Gastroesophageal sphincter (tissue), 4 donors: Measurements from ENCODE around the gene NCOR2. TPM values are rescaled to one million over a fixed set of nuclear protein-coding genes. Genes with fewer than 3 reads are reported as not detected.

Experiments
- ATAC-seq: fragments of 150-250 bp; one replicate; pipeline ENCODE4 v1.9.1; 2016; ENCODE audit warnings: mild to moderate bottlenecking, moderate library complexity
- H3K27ac ChIP-seq, 4 donors: fragments of 200-600 bp; sonication (generic) in 3 of 4; 1 replicate in 3 of 4; 2 replicates in 1 of 4; pipeline ENCODE4 v1.5.1; 2016 to 2019
- H3K27me3 ChIP-seq: fragments of 200-600 bp; sonication (generic); one replicate; pipeline ENCODE4 v1.5.1; 2019
- H3K36me3 ChIP-seq, 2 donors: fragments of 200-600 bp; sonication (generic); one replicate each; pipeline ENCODE4 v1.5.1; 2019; ENCODE audit warnings: control low read depth in 1 of 2
- H3K4me1 ChIP-seq, 3 donors: fragments of 200-600 bp; sonication (generic); 1 replicate in 2 of 3; 2 replicates in 1 of 3; pipeline ENCODE4 v1.5.1; 2016 to 2019; ENCODE audit warnings: control low read depth in 2 of 3
- H3K4me3 ChIP-seq, 2 donors: fragments of 200-600 bp; sonication (generic); one replicate each; pipeline ENCODE4 v1.5.1; 2019; ENCODE audit warnings: mild to moderate bottlenecking in 1 of 2, moderate library complexity in 1 of 2
- H3K9me3 ChIP-seq, 3 donors: fragments of 200-600 bp; sonication (generic); one replicate each; pipeline ENCODE4 v1.5.1; 2017 to 2019; ENCODE audit warnings: control low read depth in 2 of 3
- EP300 ChIP-seq: sonication (generic); formaldehyde crosslinking; IDR thresholded peaks from one replicate; pipeline ENCODE4 v1.6.1; 2017; ENCODE audit warnings: antibody characterized with exemption, mild to moderate bottlenecking
- POLR2A ChIP-seq, 2 donors: fragments of 450-650 bp; IDR thresholded peaks; one replicate each; pipeline ENCODE4 v1.6.1; 2017; ENCODE audit warnings: antibody characterized with exemption in 2 of 2, mild to moderate bottlenecking in 2 of 2, moderate library complexity in 1 of 2
- POLR2AphosphoS5 ChIP-seq: sonication (generic); formaldehyde crosslinking; IDR thresholded peaks from one replicate; pipeline ENCODE4 v1.6.1; 2017; ENCODE audit warnings: antibody characterized with exemption
- WGBS, 2 donors: methylation state at CpG; one replicate each; pipeline ENCODE4 v1.1.5; 2018; ENCODE audit warnings: low coverage in 1 of 2; 5-methylcytosine and 5-hydroxymethylcytosine counted together
- total RNA-seq, 4 donors: library from RNA; depleted of rRNA; stranded (reverse); fragments of >200 nt; gene quantifications; one replicate each; pipeline ENCODE4 v1.1.0, GENCODE V29; 2016
- TF ChIP-seq, protein P1 (sequence below), 4 experiments: fragments of 200-600 bp in 2 of 4; fragments of 450-650 bp in 2 of 4; sonication (generic) in 1 of 4; IDR thresholded peaks; one replicate each; pipeline ENCODE4 v1.5.1; 2017 to 2019; ENCODE audit warnings: antibody characterized with exemption in 4 of 4, mild to moderate bottlenecking in 2 of 4, moderate library complexity in 2 of 4

The NCOR2 gene
- total RNA-seq, 4 donors from 2014 or later = 67.2 to 148 (median 105) TPM

DNA sequence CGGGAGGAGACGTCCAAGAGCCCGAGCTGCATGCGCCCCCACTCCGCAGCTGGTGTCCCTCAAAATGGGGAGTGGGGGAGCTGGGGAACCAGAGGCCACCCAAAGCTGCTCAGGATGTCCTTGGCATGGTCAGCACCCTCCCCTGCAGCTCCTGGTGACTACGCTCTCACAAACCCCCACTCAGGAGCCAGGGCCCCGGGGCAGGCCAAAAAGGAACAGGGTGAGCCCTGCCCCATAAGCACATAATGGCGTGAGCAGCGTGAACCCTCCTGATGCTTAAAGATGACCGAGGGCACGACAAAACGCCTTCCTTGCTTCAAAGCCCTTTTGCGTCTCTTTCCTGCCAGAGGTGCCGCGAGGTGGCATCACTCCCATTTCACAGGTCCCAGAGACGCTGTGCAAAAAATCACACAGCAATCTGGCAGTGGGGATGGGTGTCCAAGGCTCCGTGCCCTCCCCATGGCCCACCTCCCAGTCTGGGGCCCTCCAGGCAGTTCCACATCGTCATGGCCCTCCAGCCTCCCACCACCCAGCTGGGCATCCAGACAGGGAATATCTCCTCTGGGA is 13.5 kb downstream of the NCOR2 start:
- Histone ChIP-seq H3K4me3 (no peak overlapping the region), H3K27me3 (no peaks in the 10 kb centered on the region), H3K9me3 (no peaks in the 10 kb centered on the region), H3K36me3 (no peaks in the 10 kb centered on the region), H3K4me1 (peaks cover 4 to 98% (median 63%) of the 10 kb centered on the region in 3 donors), H3K27ac (peak overlapping the region in 3 of 4 donors; percentile 29 to 79 (median 51))
- WGBS, 2 donors = 88% methylated on average over 10 of the region's 18 CpGs; no CpG with 5 or more reads in 1 of the 2 donors
- TF ChIP-seq, protein P1, sequence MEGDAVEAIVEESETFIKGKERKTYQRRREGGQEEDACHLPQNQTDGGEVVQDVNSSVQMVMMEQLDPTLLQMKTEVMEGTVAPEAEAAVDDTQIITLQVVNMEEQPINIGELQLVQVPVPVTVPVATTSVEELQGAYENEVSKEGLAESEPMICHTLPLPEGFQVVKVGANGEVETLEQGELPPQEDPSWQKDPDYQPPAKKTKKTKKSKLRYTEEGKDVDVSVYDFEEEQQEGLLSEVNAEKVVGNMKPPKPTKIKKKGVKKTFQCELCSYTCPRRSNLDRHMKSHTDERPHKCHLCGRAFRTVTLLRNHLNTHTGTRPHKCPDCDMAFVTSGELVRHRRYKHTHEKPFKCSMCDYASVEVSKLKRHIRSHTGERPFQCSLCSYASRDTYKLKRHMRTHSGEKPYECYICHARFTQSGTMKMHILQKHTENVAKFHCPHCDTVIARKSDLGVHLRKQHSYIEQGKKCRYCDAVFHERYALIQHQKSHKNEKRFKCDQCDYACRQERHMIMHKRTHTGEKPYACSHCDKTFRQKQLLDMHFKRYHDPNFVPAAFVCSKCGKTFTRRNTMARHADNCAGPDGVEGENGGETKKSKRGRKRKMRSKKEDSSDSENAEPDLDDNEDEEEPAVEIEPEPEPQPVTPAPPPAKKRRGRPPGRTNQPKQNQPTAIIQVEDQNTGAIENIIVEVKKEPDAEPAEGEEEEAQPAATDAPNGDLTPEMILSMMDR (IDR thresholded peaks at IDR 0.05) = no peak
- TF ChIP-seq POLR2A (IDR thresholded peaks at IDR 0.05) (no peak), POLR2AphosphoS5 (no peak), EP300 (no peak)
- no peak for ATAC-seq

DNA sequence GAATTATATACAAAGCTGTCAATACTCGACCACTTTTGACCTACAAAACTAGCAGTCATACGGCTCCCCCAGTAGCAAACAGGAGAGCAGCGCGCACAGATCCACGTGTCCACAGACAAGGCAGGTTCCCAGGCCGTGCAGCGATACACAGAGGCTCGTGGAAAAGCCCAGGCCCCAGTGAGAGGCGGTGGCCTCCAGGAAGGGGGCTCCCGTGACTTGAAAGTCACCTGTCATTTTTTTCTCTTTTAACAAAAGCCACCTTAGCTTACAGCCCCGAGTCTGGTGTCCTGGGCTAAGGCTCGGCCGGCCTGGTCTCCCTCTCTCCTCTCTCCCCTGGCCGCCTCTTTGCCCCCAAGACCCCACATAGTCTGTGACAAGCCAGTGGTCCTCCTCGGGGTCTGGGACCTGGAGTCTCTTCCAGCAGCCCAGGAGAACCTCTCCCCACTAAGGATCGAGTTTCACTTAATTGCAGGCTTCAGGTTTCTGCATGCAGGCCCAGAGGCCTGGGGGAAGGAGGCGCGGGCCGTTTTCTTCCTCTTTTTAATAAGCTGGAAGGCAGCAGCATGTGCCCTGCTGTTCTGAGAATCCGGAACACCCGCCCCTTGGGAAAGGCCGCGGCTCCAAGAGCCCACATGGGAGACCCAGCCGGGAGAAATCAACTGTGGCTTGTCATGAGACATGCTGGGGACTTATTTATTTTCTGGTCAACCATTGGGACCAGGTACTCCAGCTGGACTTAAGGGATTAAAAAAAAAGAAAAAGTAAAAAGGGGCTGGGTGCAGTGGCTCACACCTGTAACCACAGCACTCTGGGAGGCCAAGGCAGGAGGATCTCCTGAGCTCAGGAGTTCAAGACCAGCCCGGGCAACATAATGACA is 15.9 kb downstream of the NCOR2 start:
- TF ChIP-seq EP300 = no peak
- no peak for TF ChIP-seq POLR2A (IDR thresholded peaks at IDR 0.05)
- TF ChIP-seq POLR2AphosphoS5 = no peak
- TF ChIP-seq, protein P1 (IDR thresholded peaks at IDR 0.05) = no peak
- Histone ChIP-seq H3K4me3 (no peak overlapping the region), H3K27ac (peak overlapping the region; percentile 22 to 79 (median 70)), H3K9me3 (no peaks in the 10 kb centered on the region), H3K27me3 (no peaks in the 10 kb centered on the region), H3K36me3 (no peaks in the 10 kb centered on the region), H3K4me1 (peaks cover 4 to 94% (median 64%) of the 10 kb centered on the region in 3 donors)
- 21 to 27% methylated on average over 3 to 10 of the region's 25 CpGs for WGBS, 2 donors
- ATAC-seq = peak; percentile 17

DNA sequence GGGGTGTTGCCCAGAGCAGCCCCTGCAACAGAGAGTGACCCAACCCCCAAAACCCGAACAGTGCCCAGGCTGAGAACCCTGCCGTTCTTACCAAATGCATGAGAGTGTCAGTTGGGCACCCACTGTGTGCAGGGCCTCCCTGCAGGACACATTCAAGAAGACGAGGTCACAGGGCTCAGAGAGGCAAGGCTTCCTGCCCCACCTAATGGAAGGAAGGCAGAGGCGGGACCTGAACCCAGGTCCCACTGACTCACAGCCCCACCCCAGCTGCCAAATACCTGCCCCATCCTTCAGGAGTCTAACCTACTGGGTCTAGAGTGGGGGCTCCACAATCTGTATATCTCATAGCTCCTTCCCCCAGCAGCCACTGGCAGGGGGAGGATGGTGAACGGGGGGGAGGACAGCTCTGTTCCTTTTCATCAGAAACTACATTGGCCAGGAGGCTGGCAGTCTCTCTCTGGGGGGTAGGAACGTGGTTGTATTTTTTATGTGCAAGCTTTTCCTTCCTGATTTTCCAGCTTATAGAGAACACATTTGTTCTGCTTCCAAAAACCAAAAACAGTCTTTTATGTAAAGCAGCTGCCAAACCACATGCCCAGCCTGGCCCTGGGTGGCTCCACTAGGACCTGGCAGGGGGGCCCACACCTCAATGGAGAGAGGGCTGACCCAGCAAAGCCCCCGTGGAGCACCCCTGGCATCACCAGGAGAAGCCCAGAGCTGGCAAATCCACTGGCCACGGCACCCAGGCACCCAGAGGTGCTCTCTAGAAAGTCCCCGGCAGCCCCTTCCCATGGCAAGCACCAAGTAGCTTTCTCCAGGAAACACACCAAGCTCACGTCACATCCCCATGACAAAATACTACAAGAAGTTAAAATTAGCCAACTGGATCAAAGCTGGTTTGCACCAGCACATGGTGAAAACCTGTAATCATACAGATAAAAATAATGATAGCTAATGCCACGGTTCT is 17.0 kb downstream of the NCOR2 start:
- H3K4me3 ChIP-seq = no peak overlapping the region
- peak; percentile 25 for ATAC-seq

DNA sequence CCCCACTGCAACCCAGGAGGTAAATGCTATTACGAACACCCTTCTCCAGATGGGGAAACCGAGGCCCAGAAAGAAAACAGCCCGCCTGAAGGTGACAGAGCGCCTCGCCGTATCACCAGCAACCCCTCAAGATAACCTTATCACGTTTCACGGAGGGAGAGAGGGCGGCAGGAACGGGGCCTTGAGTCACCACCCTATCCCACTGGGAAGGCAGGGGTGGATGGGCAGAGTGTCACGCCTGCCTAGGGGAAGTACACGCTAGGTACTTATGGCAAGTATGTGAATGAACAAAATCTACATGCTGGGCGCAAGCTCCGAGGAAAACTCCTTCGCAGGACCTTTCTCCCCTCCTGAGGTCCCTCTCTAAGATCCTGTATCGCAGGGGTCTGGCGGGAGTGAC is 17.8 kb downstream of the NCOR2 start:
- Histone ChIP-seq H3K27me3 (no peaks in the 10 kb centered on the region), H3K4me1 (peaks cover 4 to 94% (median 64%) of the 10 kb centered on the region in 3 donors), H3K9me3 (no peaks in the 10 kb centered on the region), H3K36me3 (no peaks in the 10 kb centered on the region), H3K4me3 (no peak overlapping the region), H3K27ac (peak overlapping the region in 3 of 4 donors; percentile 69 to 79 (median 72))
- TF ChIP-seq POLR2AphosphoS5 (no peak), POLR2A (IDR thresholded peaks at IDR 0.05) (no peak), EP300 (no peak)
- TF ChIP-seq, protein P1 (IDR thresholded peaks at IDR 0.05) = no peak
- WGBS, 2 donors = no CpG with 5 or more reads among the region's 17 CpGs
- ATAC-seq = no peak

More for the DNA sequence above, 17.0 kb downstream of the NCOR2 start:
- Histone ChIP-seq H3K27ac (peak overlapping the region; percentile 11 to 79 (median 70)), H3K36me3 (no peaks in the 10 kb centered on the region), H3K4me1 (peaks cover 4 to 94% (median 64%) of the 10 kb centered on the region in 3 donors), H3K9me3 (no peaks in the 10 kb centered on the region), H3K27me3 (no peaks in the 10 kb centered on the region)
- no peak for TF ChIP-seq POLR2A (IDR thresholded peaks at IDR 0.05)
- no peak for TF ChIP-seq EP300
- TF ChIP-seq POLR2AphosphoS5 = no peak
- TF ChIP-seq, protein P1 (IDR thresholded peaks at IDR 0.05) = no peak
- 12 to 29% methylated on average over 4 to 8 of the region's 11 CpGs for WGBS, 2 donors
